HCEC 1CT (cell line): ENCODE data around the gene STAP1.

Experiments
- DNase-seq: peaks from one replicate; pipeline ENCODE4 v3.0.0-alpha.2; 2017

Gene STAP1

DNA sequence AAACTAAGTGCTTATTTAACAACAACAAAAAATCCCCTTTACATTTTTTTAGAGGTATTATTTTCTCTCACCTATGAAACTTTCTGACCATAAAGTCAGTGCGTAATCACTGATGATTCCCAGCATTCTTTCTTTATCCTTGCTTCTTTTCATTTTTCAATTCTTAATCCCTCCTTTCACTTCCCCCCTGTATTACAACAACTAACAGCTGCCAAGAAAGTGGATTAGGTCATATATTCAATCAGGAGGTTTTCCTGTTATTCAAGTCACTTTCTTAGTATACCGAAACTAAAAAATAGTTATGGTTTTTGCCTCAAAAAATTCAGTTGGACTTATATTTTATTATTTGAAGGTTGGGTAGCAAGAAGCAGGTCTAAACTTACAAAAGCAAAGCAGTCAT lies 2.1 kb upstream of the STAP1 start:
- DNase-seq, result no peak

DNA sequence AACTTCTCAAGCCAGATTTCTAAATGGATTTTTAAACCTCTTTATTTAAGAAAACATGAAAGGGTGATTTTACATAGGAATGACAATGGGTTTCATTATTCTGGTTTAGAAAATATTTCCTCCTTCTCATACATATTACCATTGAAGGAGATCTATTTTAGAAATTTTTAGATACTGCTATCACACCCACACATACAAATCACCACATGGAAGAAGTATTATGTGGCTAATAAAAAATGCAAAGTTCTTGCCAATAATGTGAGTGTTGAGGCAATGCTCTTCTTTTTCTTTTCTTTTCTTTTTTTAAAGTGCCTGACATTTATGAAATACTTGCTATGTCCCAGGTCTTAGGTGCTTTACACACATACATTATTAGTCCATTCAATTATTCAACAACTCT lies 6.8 kb downstream of the STAP1 start:
- no peak for DNase-seq

GRCh38 chr4:67566335-67566734 lies 7.8 kb downstream of the STAP1 start:
- DNase-seq, result no peak

GRCh38 chr4:67568820-67569219 lies 10.3 kb downstream of the STAP1 start:
- no peak for DNase-seq

DNA sequence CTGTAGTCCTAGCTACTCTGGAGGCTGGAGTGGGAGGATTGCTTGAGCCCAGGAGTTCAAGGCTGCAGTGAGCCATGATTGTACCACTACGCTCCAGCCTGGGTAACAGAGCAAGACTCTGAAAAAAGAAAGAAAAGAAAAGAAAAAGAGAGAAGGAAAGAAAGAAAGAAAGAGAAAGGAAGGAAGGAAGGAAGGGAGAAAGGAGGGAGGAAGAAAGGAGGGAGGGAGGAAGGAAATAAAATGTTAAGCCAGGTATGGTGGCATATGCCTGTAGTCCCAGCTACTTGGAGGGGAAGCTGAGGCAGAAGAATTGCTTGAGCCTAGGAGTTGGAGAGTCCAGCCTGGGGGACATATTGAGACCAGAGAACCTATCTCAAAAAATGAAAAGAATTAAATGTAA lies 12.0 kb downstream of the STAP1 start:
- no peak for DNase-seq

GRCh38 chr4:67571975-67572374 lies 13.4 kb downstream of the STAP1 start:
- no peak for DNase-seq

DNA sequence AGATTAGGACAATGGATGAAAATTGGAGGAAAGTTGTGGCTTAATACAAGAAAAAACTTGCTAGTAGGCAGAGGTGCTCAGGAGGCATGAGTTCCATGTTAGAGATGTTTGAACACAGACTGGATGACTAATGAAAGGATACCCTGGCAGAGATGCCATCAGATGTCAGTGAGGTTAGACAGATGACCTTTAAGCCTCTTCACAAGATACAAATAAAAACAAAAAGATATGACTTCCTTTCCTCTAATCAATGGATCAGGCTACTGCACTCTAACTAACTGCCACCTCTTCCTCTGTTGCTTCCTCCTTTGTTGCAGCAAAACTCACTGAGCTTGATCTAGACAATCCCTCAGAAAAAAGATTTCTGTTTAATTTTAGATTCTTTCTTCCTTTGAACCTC lies 14.7 kb downstream of the STAP1 start:
- no peak for DNase-seq

- DNase-seq, result no peak
Observed at GRCh38 chr4:67575232-67576058, 16.9 kb downstream of the STAP1 start.

DNA sequence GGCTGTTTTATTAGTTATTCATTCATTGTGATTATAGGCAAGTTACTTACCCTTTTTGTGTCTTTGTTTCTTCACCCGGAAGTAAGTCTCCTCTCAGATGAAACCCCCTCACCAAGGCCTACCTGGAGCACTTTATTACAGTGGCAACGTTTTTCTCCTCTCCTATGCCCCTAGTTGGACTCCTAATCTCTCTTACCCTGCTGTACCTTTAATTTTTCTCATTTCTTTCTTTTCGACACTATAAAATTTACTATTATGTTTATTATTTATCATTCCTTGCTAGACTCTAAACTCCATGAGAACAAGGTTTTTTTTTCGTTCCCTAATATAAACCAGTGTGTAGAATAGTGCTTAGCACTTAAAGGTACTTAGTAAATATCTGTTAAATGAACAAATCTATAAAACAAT lies 17.5 kb downstream of the STAP1 start:
- no peak for DNase-seq

DNA sequence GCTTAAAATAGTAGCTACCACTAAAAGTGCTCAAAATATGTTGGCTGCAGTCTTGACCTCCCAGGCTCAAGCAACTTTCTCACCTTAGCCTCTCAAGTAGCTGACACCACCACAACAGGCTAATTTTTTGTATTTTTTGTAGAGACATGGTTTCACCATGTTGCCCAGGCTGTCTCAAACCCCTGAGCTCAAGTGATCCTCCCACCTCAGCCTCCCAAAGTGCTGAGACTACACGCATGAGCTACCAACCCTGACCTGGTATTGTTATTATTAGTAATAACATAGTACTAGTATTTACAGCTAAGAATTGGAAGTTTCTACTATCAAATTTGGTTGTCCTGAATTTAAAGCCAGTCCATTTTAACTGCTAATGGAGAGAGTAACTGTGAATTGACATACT lies 18.0 kb downstream of the STAP1 start:
- no peak for DNase-seq

DNA sequence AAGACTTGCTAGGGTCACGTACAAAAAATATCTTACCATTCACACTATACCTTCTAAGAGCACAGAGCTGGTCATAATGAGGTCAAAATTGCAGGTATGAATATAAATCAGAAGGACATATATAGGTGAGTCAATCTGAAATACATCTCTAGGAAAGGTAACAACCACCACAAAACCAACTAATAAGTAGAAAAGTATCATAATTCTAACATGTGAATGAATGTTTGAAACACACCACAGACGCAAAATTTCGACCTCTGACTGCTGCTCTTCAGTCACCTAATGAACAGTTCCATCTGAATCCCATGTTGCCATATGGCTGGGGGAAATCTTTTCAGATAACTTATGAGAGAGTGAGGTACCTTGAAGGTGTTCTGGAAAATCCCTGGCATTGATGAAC lies 22.1 kb downstream of the STAP1 start:
- no peak for DNase-seq

- no peak for DNase-seq
Observed at GRCh38 chr4:67581208-67581857, 22.8 kb downstream of the STAP1 start.

GRCh38 chr4:67581913-67582312 lies 23.4 kb downstream of the STAP1 start:
- no peak for DNase-seq

DNA sequence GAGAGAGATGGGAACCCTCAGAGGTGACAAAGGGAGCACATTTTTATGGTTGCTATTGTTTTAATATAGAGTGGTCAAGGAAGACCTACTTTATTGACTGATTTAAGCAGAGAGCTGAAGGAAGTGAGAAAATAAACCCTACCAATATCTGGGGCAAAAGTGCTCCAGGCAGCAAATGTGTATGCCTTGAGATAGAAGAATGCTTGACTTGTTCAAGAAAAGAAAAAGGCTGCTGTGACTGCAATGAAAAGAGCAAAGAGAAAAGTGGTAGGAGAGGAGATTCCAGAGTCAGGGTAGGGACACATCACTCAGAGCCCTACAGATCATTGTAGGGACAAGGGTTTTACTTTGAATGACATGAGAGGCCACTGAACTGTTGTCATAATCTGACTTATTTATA lies 26.0 kb downstream of the STAP1 start:
- DNase-seq, result no peak

GRCh38 chr4:67587156-67587555 lies 28.6 kb downstream of the STAP1 start:
- no peak for DNase-seq

DNA sequence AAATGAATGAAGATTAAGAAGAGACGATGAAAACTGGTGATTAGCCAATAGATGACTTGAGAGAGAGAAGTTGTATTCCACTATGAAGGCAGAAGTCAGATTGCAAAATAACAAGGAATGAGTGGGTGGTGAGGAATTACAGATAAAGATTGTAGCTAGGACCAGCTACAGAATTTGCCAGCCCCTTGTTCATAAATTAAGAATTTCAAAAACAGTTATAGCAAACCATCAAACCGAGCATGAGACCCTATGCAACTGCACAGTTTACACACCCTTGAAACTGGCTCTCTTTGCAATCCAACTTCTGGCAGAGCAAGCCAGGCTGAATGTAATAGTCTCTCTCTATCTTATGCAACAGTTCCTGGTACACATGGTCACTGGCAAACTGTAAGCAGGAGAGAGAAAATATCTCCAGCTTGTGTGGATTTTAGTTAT lies 35.2 kb downstream of the STAP1 start:
- DNase-seq, result no peak

DNA sequence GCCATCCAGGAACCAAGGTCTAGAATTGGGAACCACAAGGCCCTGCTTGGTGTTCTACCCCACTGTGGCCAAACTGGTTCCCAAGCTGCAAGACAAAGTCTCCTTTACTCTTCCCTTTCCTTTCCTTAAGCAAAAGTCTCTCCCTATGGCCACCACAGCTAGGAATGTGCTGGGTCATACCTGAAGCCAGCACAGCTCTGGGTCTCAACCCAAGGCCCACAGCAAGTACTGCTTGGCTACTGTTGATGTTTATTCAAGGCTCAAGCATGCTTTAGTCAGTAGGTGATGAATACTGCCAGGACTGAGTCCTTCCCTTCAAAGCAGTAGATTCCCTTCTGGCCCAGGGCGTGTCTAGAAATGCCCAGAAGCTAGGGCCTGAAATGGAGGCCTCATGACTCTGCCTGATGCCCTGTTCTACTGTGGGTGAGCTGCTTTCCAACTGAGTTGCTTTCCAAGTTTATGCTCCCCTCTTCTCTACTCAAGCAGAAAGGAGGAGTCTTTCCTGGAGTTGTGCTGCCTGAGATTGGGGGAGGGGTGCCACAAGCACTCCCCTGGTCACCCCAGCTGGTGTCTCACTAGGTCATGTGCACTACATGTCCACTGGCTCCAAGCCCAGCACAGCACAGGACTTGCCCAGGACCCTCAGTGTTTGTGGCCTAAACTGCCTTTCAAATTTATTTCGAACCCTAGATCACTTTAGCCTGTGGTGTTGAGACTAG lies 44.9 kb downstream of the STAP1 start:
- no peak for DNase-seq

GRCh38 chr4:67604029-67604381 lies 45.5 kb downstream of the STAP1 start:
- DNase-seq, result no peak

DNA sequence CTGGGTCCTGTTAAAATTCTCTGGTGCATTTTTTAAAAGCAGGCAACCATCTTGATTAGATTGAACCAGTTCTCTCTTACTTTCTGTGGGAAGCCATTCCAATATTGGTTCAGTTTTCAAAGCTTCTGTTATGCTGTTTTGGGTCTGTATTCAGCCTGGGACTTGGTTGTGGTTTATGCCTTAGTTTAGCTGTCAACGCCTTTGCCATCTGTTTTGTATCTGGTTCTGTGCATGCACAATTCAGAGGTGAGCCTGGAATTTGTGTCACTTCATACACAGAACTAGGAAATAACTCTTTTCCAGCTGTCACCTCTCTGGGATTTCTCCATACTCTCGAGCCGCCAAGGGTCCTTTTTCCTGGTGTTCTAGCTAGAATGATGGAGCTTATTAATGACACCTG lies 46.2 kb downstream of the STAP1 start:
- DNase-seq, result no peak

DNA sequence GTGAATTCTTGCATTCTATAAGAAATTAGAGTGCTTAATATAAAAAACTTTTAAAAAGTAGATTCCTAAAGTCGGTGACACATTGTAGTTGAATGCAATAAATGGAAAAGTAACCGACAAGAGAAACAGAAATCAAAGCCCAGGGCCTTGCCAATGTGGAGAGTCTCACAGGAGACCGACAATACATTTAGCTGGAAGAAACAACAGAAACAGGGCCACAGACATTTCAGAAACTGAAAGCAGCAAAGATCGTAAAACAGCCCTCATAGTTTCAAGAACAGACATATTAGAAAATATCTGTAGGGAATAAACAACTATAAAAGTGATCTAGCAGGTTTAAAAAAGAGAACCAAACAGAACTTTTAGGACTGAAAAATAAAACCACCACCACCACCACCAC lies 49.5 kb downstream of the STAP1 start:
- DNase-seq, result no peak

GRCh38 chr4:67614186-67614585 lies 55.7 kb downstream of the STAP1 start:
- no peak for DNase-seq

DNA sequence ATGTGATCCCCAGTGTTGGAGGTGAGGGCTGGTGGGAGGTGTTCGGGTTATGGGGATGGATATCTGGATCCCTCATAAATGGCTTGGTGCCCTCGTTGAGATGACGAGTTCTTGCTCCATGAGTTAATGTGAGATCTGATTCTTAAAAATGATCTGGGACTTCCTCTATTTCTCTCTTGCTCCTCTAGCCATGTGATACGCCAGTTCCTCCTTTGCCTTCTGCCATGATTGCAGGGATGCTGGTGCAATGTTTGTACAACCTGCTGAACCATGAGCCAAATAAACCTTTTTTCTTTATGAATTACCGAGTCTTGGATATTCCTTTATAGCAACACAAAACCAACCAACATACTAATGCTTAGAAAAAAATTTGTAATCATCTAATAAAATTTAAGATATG lies 56.6 kb downstream of the STAP1 start:
- no peak for DNase-seq

DNA sequence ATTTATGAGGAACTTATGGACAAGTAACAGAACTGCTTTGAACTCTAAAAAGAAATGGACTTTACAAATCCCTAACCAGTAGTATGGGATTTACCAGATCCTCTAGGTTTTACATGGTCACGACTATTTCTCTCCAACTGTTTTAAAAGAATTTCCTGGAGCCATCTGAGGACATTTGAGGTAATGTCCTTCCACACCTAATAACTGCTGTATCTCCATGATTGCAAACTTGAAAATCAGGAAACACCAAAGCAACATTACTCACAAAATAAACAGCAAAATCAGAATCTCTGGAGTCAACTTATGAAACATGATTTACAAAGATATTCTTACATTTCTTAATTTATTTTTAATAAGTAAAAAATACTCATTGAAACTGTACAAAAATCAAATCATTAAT lies 58.0 kb downstream of the STAP1 start:
- no peak for DNase-seq

DNA sequence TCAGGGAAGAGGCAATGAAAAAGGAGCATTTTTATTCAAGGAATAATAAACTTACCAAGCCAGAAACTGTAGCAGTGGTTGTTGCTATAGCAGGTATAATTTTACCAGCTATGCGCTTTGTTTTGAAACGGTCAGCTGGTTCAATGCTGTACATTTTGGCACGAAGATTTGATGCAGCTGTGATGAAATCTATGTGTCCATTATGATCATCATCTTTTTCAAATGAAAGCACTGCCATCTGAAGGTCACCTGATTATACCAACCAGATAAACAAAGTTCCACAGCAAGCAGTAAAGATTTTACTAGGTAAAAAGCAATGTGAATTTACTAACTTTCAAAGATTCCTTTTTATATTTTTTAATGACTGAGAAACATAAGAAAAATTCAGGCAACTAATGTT lies 66.4 kb downstream of the STAP1 start:
- no peak for DNase-seq
